Head of caudate nucleus (tissue), 42 donors: Measurements from ENCODE around the gene ARL4D.
"Not testable (repeated sequence)": the region's sequence is repeated elsewhere in the genome, so short reads cannot be mapped to it uniquely, and the experiment has no call there.

ENCODE experiments used
- DNase-seq, 42 donors: peaks; one replicate each; pipeline versions ENCODE4 v3.0.0 to v3.0.0-alpha.2; 2020 to 2021; ENCODE audit warnings: mixed read lengths in 7 of 42
- intact Hi-C: fragments of 100-400 bp; cut with DNase I; formaldehyde crosslinking; loops from one replicate; pipeline ENCODE4 v1.15.0; 2022

ARL4D gene

DNA sequence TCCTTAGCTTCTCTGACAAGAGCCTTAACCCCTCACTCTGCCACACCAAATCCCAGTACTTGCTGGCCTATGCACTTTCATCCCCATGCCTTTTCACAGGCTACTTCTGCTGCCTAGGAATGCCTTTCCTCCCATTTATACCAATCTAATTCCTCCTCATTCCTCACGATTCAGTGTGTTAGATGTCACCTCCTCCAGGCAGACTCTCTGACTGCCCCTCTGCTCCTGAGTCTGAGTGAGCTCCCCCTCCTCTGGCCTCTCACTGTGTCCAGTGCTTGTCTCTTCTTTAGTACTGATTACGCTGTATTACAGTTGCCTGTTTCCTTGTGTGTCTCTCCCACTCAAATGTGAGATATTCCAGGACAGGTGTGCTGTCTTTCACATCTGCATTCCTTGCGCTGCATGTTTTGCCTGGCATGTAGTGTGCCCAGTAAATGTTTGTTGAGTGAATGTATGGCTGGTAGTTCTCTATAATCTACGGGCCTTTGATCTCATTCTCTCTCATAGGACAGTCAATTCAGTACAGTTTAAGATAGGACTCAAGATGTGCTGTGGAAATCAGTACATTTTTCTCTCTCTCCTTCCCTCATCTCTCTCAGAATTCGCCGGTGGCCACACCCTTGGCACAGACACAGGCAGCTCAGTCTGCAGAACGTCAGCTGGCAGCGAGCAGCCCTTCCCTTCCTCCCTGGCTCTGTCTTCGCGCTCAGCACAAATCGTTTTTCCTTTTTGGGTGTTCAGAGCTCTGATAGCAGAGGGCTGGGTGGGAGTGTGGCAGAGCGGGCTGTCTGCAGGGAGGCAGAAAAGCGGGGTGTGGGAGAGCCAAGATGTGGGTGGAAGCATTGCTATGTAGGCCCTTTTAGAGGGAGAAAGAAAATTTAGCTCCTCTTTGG, 18.5 kb downstream of the ARL4D start:
- intact Hi-C loops: no loop called here
- DNase-seq: peak in 41 of 42 donors; percentile 58 to 97 (median 81)

DNA sequence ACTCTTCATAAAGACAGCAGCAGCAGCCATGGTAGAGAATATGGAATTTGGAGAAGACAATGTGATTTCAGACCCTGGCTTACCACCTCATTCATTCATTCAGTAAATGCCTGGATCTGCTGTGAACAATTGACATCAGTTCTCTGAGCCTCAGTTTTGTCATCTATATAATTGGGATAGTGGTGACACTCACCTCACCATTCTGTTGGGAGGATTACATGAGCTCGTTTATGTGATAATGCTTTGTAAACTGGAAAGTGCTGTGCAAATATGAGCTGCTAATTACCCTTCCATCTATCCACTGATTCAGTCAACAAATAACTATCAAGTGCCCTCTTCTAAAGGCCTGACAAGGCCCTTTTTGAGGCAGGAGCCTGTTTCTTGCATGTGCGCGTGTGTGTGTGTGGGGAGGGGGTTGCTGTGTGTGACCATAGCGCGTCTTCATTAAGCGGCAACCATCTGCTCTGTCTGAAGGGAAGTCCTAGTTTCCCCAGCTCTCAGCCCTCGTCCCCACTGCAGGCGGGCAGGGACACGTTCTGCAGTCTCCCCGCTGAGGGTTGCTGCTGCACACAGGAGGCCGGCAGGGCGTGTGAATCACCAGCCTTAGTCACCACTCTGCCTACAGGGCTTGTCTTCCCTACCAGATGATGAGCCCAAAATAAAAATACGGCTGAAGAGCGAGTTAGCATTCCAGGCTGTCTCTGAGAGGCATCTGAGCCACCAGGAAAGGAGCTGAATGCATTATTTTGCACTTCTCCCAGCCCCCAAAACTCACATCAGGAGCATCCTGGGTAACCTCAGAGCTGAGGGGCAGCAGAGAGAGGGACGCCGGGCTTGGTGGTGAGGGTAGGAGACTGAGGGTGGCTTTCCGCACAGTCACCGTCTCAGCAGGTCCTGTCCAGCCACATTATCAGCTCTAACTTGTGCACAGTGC, 19.9 kb downstream of the ARL4D start:
- intact Hi-C loops: no loop called here
- peak in 41 of 42 donors; percentile 43 to 93 (median 75) for DNase-seq

DNA sequence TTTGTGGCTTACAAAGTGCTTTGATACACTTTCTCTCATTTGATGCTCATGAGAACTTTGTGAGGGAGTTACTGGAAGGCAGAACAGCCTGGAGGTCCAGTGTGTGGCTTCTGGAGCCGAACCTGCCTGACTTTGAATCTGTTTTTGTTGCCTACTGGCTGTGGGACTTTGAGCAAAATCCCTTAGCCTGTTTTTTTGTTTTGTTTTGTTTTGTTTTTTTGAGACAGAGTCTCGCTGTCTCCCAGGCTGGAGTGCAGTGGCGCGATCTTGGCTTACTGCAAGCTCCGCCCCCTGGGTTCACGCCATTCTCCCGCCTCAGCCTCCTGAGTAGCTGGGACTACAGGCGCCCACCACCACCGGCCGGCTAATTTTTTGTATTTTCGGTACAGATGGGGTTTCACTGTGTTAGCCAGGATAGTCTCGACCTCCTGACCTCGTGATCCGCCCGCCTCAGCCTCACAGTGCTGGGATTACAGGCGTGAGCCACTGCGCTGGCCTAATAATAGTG, 20.6 kb downstream of the ARL4D start:
- DNase-seq: not testable (repeated sequence)

DNA sequence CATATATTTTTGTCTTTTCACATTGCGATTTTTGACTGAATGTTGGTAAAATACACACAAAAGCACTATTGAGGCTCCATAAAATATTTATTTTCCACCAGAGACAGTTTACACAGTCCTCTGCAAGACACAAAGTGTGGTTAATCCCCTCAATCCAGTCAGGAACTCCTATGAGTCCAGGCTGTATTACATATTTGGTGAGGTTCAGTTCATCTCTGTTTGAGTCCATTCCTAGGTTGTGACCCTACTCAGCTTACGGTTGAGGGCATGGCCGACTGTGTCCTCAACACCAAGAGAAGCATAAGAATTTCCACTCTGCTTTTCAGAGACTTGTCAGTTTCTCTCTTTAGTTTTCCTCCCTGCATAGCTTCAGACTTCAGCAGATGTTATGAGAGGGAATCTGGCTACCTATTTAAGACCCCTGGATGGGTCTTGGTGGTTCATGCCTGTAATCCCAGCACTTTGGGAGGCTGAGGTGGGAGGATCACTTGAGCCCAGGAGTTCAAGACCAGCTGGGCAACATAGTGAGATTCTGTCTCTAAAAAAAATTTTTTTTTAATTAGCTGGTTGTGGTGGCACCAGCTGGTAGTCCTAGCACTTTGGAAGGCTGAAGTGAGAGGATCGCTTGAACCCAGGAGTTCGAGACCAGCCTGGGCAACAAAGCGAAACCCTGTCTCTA, 25.1 kb downstream of the ARL4D start:
- DNase-seq: no peak
- intact Hi-C loops: no loop called here

More for the DNA sequence above, 20.6 kb downstream of the ARL4D start:
- intact Hi-C loops: not testable (repeated sequence)

DNA sequence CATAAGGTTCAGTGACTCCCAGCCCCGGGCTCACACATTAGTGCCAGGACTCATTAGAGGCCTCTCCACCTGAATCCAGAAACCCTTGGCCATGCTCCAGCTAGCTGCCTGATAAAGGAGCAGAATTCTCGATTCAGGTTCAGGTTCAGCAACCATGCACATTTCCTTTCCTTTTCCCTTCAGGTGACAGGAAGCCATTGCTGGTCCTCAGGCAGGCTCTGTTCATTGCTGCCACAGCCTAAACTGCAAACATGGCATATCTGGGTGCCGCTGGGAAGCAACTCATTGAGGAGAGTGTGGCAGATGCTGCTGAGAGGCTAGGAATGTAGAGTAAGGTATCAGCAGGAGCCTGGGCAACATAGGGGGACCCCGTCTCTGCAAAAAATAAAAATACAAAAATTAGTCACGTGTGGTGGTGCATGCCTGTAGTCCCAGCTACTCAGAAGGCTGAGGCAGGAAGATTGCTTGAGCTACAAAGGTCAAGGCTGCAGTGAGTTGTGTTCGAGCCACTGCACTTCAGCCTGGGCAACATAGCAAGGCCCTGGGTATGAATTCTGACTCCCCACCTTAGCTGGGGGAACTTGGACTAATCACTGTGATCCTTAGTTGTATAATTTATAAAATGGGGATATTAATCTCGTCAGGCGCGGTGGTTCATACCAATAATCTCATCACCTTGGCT, 28.7 kb downstream of the ARL4D start:
- intact Hi-C loops: no loop called here
- DNase-seq: no peak

DNA sequence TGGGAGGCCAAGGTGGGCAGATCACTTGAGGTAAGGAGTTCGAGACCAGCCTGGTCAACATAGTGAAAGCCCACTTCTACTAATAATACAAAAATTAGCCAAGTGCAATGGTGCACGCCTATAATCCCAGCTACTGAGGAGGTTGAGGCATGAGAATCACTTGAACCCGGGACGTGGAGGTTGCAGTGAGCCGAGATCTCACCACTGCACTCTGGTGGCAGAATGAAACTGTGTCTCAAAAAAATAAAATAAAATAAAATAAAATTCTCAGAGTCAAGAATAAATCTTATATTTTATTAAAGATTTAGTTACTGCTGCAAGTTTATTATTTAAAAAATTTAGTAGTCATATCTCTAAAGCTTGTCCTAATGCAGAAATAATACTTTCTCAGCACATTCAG, 29.7 kb downstream of the ARL4D start:
- intact Hi-C loops: no loop called here
- no peak for DNase-seq

DNA sequence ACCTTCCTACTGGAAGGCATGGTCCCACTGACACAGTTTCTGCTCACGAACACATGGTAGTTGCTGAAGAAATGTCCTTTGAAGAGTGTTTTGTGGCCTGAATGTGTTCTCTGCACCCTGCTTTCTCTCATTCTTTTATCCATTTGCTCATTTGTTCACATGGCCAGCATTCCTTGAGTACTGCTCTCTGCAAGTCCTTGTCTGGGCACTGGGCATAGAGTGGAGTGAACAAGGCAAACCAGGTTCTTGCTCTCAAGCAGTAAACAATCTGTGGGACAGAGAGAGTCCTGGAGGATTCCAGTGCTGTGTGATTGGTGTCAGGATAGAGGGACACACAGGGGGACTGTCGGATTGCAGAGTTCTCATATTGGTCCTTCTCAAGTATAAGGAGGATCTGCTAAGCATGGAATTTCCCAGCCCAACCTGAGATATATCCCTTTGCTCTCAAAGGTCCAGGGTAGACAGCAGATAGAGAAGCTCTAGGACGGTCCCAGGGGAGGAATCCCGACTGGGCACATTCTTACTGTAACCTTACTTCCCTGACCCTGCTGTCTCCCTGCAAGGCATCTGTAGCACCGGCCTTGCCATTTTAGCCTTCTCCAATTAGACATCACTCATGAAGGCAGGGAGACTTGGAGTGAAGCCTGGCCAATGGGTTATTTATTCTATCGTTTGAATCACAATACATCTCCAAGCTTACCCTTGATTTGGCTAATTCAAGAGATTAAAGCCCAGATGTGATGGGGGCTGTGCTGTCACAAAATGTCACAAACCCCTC, 32.3 kb downstream of the ARL4D start:
- intact Hi-C loops: no loop called here
- no peak for DNase-seq

DNA sequence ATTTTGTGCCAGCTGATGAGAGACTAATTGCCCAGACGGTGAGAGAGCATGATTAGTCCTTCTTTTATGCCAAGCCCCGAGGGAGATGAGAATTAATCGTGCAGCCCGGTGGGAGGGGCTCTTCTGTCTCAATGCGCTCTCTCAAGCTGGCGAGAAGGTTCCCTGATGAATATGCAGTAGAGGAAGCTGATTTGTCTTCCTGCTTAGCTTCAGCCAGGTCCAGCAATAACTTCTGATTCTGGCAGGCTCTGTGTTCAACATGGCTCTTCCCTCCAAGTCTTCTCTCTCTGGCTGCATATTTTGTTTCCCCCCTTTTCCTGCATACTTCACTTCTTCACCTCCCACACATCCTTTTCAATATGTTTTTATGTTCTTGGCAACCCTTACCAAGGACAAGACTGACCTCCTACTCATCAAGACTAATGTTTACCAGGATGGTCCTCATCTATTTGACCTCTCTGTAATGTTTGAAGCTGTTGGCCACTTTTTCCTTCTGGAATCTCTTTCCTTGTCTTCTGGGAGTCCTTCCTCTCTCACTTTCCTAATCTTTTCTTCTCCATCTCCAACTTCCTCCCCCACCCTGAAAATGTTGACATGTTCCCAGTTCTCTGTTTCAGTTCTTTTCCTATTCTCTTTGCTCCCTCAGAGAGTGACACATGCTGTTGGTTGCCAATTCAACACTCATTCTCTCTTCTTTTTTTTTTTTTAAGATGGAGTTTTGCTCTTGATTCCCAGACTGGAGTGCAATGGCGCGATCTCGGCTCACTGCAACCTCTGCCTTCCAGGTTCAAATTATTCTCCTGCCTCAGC, 33.1 kb downstream of the ARL4D start:
- intact Hi-C loops: no loop called here

DNA sequence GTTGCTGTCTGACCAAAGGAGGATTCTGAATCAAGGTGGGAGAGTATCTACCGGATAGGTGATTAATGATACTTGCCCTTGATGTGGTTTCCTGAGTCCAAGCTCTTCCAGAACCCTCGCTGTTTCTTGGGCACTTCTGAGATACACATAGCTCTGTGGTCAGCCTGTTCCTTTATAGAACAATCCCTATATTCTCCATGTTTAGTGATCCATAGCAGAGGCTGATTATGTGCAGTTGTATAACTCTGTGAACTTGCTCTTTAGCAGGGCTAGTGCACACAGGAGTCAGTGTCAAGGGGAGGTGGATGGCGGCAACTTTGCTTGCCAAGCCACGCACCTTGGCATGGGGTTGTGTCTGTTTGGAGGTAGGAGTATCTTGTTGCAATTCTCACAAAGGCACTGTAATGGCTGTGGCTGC, 36.1 kb downstream of the ARL4D start:
- intact Hi-C loops: no loop called here
- DNase-seq: no peak

More for the DNA sequence above, 33.1 kb downstream of the ARL4D start:
- peak in 2 of 42 donors; percentile 12 to 55 for DNase-seq

DNA sequence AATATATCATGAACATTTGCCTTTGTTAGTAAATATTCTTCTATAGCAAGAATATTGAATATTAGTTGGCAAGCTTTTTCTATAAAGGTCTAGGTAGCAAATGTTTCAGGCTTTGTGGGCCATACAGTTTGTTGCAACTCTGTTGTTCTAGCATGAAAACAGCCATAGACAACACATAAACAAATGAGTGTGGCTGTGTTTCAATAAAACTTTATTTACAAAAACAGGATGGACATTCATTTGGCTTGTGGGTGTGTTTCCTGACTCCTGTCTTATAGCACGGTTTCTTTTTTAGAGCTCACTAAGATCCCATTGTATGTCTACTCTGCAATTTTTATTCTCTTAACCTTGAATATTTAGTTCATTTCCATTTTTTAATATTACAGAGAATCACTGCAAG, 39.0 kb downstream of the ARL4D start:
- DNase-seq: no peak
- intact Hi-C loops: no loop called here

DNA sequence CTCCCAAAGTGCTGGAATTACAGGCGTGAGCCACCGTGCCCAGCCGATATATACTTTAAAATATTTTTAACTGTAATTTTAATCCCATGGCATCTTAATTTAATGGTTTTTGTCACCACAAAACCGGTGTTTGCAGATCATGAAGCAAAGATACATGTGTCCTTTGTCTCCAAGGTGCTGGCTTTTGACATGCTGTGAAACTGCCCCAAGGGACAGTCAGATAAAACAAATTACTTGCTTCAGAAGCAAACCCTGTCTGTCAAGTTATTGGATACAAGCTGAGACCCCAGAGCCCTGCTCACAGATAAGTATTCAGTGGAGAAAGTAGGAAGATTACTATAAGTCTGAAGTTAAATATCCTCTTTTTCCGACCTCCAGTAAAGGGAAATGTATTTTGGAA, 39.8 kb downstream of the ARL4D start:
- intact Hi-C loops: no loop called here

DNA sequence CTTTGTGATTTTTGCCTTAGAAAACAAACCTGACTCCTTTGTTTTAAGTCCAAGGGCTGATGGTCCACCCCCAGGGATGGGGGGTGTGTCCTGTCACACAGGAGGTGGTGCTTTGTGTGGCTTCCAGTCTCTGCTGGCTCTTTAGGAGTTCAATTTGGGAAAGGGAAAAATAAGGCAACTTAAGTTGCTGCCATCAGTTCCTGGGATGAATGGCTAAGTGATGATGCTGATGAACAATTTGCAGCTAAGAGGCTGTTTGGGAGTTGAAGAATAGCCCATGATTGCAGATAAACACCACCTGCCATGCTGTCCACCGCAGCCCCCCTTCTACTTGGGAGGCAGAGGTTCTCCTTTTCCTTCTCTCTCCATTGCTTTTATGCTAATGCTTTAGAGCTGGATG, 40.2 kb downstream of the ARL4D start:
- no peak for DNase-seq
- intact Hi-C loops: no loop called here

More for the DNA sequence above, 39.8 kb downstream of the ARL4D start:
- DNase-seq: no peak

DNA sequence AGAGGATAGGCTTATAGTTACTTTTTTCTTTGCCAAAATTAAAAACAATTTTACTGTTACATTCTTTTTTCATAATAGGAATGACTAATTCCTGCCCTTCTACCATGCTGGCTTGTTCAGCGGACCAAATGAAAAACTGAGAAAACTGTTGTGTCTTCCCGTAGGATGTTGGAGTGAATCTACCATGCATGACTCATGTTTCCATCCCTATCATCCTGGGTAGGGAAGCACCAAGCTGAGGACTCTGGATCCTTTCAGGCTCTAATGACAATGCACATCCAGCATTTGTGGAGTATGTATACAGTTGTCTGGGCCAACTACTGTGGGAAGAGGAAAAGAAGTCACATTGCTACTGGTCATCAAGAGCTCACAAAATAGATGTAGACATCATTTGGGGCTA, 43.9 kb downstream of the ARL4D start:
- intact Hi-C loops: no loop called here
- DNase-seq: no peak

DNA sequence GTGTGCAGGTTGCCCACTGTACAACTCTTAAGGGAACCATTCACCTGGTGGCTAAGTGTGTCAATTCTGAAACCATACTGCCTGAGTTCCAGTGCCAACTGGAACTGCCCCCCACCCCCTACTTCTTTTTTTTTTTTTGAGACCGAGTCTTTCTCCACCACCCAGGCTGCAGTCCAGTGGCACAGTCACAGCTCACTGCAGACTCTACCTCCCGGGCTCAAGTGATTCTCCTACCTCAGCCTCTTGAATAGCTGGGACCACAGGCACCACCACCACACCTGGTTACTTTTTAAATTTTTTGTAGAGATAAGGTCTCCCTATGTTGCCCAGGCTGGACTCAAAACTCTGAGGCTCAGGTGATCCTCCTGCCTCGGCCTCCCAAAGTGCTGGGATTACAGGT, 44.6 kb downstream of the ARL4D start:
- no peak for DNase-seq
- intact Hi-C loops: no loop called here

DNA sequence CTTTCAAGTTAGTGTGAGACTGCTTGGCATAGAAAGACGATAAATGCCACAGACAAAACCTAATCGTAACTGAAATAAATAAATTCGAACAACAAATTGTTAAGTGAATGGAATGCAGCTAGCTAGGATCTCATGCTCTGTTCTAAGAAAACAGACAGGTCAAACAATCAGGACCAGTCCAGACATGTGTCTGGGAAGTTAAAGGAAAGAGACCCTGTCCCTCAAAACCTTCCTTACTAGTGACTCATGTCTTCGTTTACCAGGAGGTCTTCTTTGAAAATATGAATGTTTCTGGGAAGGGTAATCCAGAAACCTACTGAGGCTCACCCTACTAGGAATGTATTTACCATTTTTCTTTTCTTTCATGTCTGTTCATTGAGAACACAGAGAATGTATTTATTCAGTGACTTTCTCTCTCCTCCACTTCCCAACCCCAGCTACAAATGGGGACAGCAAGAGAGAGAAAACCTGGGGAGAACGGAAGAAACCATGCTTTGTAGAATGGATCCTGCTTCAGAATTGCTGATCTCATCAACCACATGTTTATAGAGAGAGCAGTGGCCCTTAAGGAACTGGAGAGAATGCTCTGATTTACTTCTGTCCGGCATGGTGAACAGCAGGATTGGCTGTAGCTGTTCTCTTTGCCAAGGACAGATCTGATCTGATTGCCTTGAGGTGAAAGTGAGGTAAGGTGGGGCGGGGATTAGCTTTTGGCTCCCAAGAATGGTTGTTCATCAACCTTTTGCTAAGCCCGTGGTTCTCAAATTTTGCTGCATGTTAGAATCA, 45.6 kb downstream of the ARL4D start:
- intact Hi-C loops: no loop called here
- DNase-seq: no peak

DNA sequence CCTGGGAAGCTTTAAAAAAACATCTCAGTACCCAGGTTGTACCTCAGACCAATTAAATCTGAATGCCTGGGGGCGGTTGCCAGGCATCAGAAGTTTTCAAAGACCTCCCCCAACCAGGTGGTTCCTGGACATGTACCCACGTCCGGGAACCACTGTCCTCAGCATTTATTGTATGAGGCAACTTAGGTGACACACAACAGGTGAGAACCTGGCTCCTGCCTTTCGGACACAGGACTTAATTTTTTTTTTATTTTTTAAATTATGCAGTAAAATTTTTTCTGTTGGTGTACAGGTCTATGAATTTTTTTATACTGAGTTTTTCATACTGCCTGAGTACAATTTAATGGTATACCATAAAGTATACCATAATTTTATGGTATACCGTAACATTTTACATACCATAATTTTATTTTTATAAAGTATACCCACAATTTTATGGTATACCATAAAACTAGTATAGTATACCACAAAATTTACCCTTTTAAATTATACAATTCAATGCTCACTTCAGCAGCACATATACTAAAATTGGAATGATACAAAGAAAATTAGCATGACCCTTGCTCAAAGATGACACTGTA, 46.3 kb downstream of the ARL4D start:
- DNase-seq: no peak
- intact Hi-C loops: no loop called here
